GM23338 (cell line): ENCODE data around the gene ESRRB. TPM values are rescaled to one million over a fixed set of nuclear protein-coding genes. Genes with fewer than 3 reads are reported as not detected.

Experiments
- ATAC-seq: fragments of 200-7000 bp; cut with Tn5 transposase; 3 replicates; pipeline ENCODE4 v1.9.1; 2020
- DNase-seq: peaks from one replicate; pipeline ENCODE4 v3.0.0-alpha.2; 2015; ENCODE audit warnings: low spot score
- H2AFZ ChIP-seq: fragments of 200-600 bp; sonication (generic); 2 replicates; pipeline ENCODE4 v1.8.0; 2016; ENCODE audit warnings: antibody characterized with exemption, mild to moderate bottlenecking, moderate library complexity
- H3F3A ChIP-seq: fragments of 200-600 bp; sonication (generic); replicated peaks from 2 replicates; pipeline ENCODE4 v1.8.0; 2017; ENCODE audit warnings: antibody characterized with exemption, mixed run types, low read depth
- H3K27ac ChIP-seq: fragments of 200-600 bp; sonication (generic); 2 replicates; pipeline ENCODE4 v1.6.1; 2016; ENCODE audit warnings: low read depth
- H3K27me3 ChIP-seq: fragments of 200-600 bp; sonication (generic); 2 replicates; pipeline ENCODE4 v1.8.0; 2016; ENCODE audit warnings: mild to moderate bottlenecking, mixed run types, moderate library complexity; ENCODE audit not compliant: insufficient read depth
- H3K36me3 ChIP-seq: fragments of 200-600 bp; sonication (generic); 2 replicates; pipeline ENCODE4 v1.8.0; 2016; ENCODE audit warnings: mild to moderate bottlenecking; ENCODE audit not compliant: insufficient read depth
- H3K4me1 ChIP-seq: fragments of 200-600 bp; sonication (generic); 2 replicates; pipeline ENCODE4 v1.8.0; 2016; ENCODE audit warnings: mild to moderate bottlenecking, moderate library complexity; ENCODE audit not compliant: insufficient read depth
- H3K4me2 ChIP-seq: fragments of 200-600 bp; sonication (generic); 2 replicates; pipeline ENCODE4 v1.7.1; 2017; ENCODE audit warnings: mixed run types
- H3K4me3 ChIP-seq: fragments of 200-600 bp; sonication (generic); 2 replicates; pipeline ENCODE4 v1.6.1; 2016; ENCODE audit warnings: mixed run types
- H3K79me2 ChIP-seq: fragments of 200-600 bp; sonication (generic); replicated peaks from 2 replicates; pipeline ENCODE4 v1.8.0; 2017; ENCODE audit warnings: mild to moderate bottlenecking; ENCODE audit not compliant: insufficient read depth
- H3K9me2 ChIP-seq: fragments of 200-600 bp; sonication (generic); 2 replicates; pipeline ENCODE4 v1.8.0; 2017; ENCODE audit not compliant: insufficient read depth
- H4K20me1 ChIP-seq: fragments of 200-600 bp; sonication (generic); replicated peaks from 2 replicates; pipeline ENCODE4 v1.8.0; 2017; ENCODE audit warnings: mild to moderate bottlenecking; ENCODE audit not compliant: insufficient read depth
- H3K27ac Mint-ChIP-seq: 2 replicates; pipeline ENCODE4 v1.8.0; 2020; ENCODE audit warnings: inconsistent platforms, mild to moderate bottlenecking, moderate library complexity, mixed read lengths
- H3K27me3 Mint-ChIP-seq: 3 replicates; pipeline ENCODE4 v1.8.0; 2022; ENCODE audit warnings: low read depth, mild to moderate bottlenecking, moderate library complexity, mixed read lengths, inconsistent platforms; ENCODE audit not compliant: insufficient read depth, poor library complexity
- H3K36me3 Mint-ChIP-seq: 3 replicates; pipeline ENCODE4 v1.8.0; 2021; ENCODE audit warnings: low read depth, mild to moderate bottlenecking, inconsistent platforms, moderate library complexity, mixed read lengths
- H3K4me1 Mint-ChIP-seq: 3 replicates; pipeline ENCODE4 v1.8.0; 2020; ENCODE audit warnings: mild to moderate bottlenecking, inconsistent platforms, mixed read lengths
- H3K4me3 Mint-ChIP-seq: 3 replicates; pipeline ENCODE4 v1.8.0; 2021; ENCODE audit warnings: moderate library complexity, mild to moderate bottlenecking, inconsistent platforms, mixed read lengths
- H3K9me3 Mint-ChIP-seq: 3 replicates; pipeline ENCODE4 v1.8.0; 2020; ENCODE audit warnings: moderate library complexity, mild to moderate bottlenecking, inconsistent platforms, mixed read lengths
- CREB1 ChIP-seq: fragments of 250-450 bp; sonication (Bioruptor Pico); IDR thresholded peaks from 2 replicates; pipeline ENCODE4 v1.5.0; 2020; ENCODE audit warnings: low read depth, mild to moderate bottlenecking, moderate library complexity
- CTCF ChIP-seq, 2 experiments: fragments of 200-600 bp in 1 of 2; sonication (generic) in 1 of 2; conservative IDR thresholded peaks; 2 replicates each; pipeline versions ENCODE4 v1.5.1 to v1.6.1; 2016 to 2017; ENCODE audit warnings: antibody characterized with exemption in 2 of 2, low read depth in 2 of 2, mild to moderate bottlenecking in 2 of 2, moderate library complexity in 1 of 2
- ETS1 ChIP-seq: IDR thresholded peaks from 2 replicates; pipeline ENCODE4 v1.6.1; 2016; ENCODE audit warnings: antibody characterized with exemption
- EZH2 ChIP-seq: fragments of 200-600 bp; sonication (generic); IDR thresholded peaks from one replicate; pipeline ENCODE4 v1.8.0; 2017; ENCODE audit warnings: antibody characterized with exemption, mild to moderate bottlenecking, low read depth; ENCODE audit not compliant: unreplicated experiment
- EZH2phosphoT487 ChIP-seq: fragments of 200-600 bp; sonication (generic); IDR thresholded peaks from one replicate; pipeline ENCODE4 v1.8.1; 2018; ENCODE audit warnings: antibody characterized with exemption; ENCODE audit not compliant: unreplicated experiment
- JUNB ChIP-seq: IDR thresholded peaks from one replicate; pipeline ENCODE4 v1.6.1; 2016; ENCODE audit warnings: antibody characterized with exemption; ENCODE audit not compliant: unreplicated experiment
- NANOG ChIP-seq: IDR thresholded peaks from 2 replicates; pipeline ENCODE4 v1.6.1; 2016; ENCODE audit warnings: antibody characterized with exemption, borderline replicate concordance
- POLR2AphosphoS5 ChIP-seq: IDR thresholded peaks from 2 replicates; pipeline ENCODE4 v1.6.1; 2016; ENCODE audit warnings: antibody characterized with exemption, low read depth
- STAT1 ChIP-seq: IDR thresholded peaks from one replicate; pipeline ENCODE4 v1.6.1; 2016; ENCODE audit warnings: antibody characterized with exemption; ENCODE audit not compliant: unreplicated experiment
- ZNF114 ChIP-seq: fragments of 250-450 bp; sonication (Bioruptor Pico); IDR thresholded peaks from 2 replicates; pipeline ENCODE4 v1.5.0; 2020; ENCODE audit warnings: mild to moderate bottlenecking, moderate library complexity
- ZNF331 ChIP-seq: fragments of 250-450 bp; sonication (Bioruptor Pico); IDR thresholded peaks from 2 replicates; pipeline ENCODE4 v1.5.0; 2020; ENCODE audit warnings: low read depth, mild to moderate bottlenecking, moderate library complexity
- ZNF462 ChIP-seq: fragments of 250-450 bp; sonication (Bioruptor Pico); IDR thresholded peaks from 2 replicates; pipeline ENCODE4 v1.5.0; 2020; ENCODE audit warnings: mild to moderate bottlenecking, moderate library complexity
- polyA plus RNA-seq: library from polyadenylated mRNA; unstranded; fragments of >200 nt; fragmentation: Nextera tagmentation; extraction: Ambion mirVana; gene quantifications from 2 replicates; pipeline ENCODE4 v1.2.1, GENCODE V29; 2016
- total RNA-seq: library from RNA; depleted of rRNA; stranded (reverse); fragments of >200 nt; shearing (Covaris generic); gene quantifications from 2 replicates; pipeline ENCODE4 v1.2.3, GENCODE V29; 2014
- TF ChIP-seq, protein P1 (sequence below): IDR thresholded peaks from one replicate; pipeline ENCODE4 v1.6.1; 2018; ENCODE audit warnings: antibody characterized with exemption; ENCODE audit not compliant: unreplicated experiment

ESRRB gene
- total and polyA plus RNA-seq, 2 experiments from 2014 or later: 0.31 to 0.52 TPM

- H3K27ac Mint-ChIP-seq: no peak overlapping the region
- Histone ChIP-seq H3K27me3 (no peaks in the 10 kb centered on the region), H3K79me2 (no peaks in the 10 kb centered on the region), H3K4me1 (no peaks in the 10 kb centered on the region; the same call in 1 of the 2 replicates), H3K4me2 (no peak overlapping the region), H3F3A (no peaks in the 10 kb centered on the region), H2AFZ (no peak overlapping the region), H4K20me1 (no peaks in the 10 kb centered on the region), H3K36me3 (no peaks in the 10 kb centered on the region), H3K9me2 (no peaks in the 10 kb centered on the region), H3K4me3 (no peak overlapping the region), H3K27ac (no peak overlapping the region)
- H3K9me3 Mint-ChIP-seq: no peaks in the 10 kb centered on the region
- H3K36me3 Mint-ChIP-seq: no peaks in the 10 kb centered on the region
- TF ChIP-seq POLR2AphosphoS5 (no peak), EZH2 (no peak), ZNF114 (no peak), EZH2phosphoT487 (no peak), CTCF (conservative IDR thresholded peaks at IDR 0.05; ENCODE audit: low read depth in 2 of 2) (no peak), NANOG (no peak), STAT1 (no peak), ZNF462 (no peak), ETS1 (no peak), JUNB (no peak), ZNF331 (CRISPR knock-in tag) (no peak), CREB1 (no peak)
- TF ChIP-seq, protein P1, sequence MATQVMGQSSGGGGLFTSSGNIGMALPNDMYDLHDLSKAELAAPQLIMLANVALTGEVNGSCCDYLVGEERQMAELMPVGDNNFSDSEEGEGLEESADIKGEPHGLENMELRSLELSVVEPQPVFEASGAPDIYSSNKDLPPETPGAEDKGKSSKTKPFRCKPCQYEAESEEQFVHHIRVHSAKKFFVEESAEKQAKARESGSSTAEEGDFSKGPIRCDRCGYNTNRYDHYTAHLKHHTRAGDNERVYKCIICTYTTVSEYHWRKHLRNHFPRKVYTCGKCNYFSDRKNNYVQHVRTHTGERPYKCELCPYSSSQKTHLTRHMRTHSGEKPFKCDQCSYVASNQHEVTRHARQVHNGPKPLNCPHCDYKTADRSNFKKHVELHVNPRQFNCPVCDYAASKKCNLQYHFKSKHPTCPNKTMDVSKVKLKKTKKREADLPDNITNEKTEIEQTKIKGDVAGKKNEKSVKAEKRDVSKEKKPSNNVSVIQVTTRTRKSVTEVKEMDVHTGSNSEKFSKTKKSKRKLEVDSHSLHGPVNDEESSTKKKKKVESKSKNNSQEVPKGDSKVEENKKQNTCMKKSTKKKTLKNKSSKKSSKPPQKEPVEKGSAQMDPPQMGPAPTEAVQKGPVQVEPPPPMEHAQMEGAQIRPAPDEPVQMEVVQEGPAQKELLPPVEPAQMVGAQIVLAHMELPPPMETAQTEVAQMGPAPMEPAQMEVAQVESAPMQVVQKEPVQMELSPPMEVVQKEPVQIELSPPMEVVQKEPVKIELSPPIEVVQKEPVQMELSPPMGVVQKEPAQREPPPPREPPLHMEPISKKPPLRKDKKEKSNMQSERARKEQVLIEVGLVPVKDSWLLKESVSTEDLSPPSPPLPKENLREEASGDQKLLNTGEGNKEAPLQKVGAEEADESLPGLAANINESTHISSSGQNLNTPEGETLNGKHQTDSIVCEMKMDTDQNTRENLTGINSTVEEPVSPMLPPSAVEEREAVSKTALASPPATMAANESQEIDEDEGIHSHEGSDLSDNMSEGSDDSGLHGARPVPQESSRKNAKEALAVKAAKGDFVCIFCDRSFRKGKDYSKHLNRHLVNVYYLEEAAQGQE: no peak
- ATAC-seq: no peak
- H3K27me3 Mint-ChIP-seq: peaks cover 3% of the 10 kb centered on the region
- H3K4me3 Mint-ChIP-seq: no peak overlapping the region
- no peak for DNase-seq
- peaks cover 5% of the 10 kb centered on the region for H3K4me1 Mint-ChIP-seq
These were observed 20.8 kb downstream of the ESRRB start for GRCh38 chr14:76396714-76397187.
